Adrenal gland (tissue), 5 donors: Measurements from ENCODE around the gene USPL1.

Experiments used
- CTCF ChIP-seq, 6 experiments: fragments of 450-650 bp in 4 of 6; fragments of 200-600 bp in 2 of 6; sonication (generic) in 1 of 6; IDR thresholded peaks; 1 replicate in 5 of 6; 2 replicates in 1 of 6; pipeline versions ENCODE4 v1.5.1 to v1.8.0; 2016 to 2021; ENCODE audit warnings: antibody characterized with exemption in 6 of 6, mild to moderate bottlenecking in 2 of 6, moderate library complexity in 1 of 6
- POLR2A ChIP-seq, 2 donors: fragments of 450-650 bp; IDR thresholded peaks; one replicate each; pipeline ENCODE4 v1.6.1; 2017; ENCODE audit warnings: antibody characterized with exemption in 2 of 2, mild to moderate bottlenecking in 2 of 2, moderate library complexity in 1 of 2
- donor health status: DM: no; HTN: no; CAD: no.

DNA sequence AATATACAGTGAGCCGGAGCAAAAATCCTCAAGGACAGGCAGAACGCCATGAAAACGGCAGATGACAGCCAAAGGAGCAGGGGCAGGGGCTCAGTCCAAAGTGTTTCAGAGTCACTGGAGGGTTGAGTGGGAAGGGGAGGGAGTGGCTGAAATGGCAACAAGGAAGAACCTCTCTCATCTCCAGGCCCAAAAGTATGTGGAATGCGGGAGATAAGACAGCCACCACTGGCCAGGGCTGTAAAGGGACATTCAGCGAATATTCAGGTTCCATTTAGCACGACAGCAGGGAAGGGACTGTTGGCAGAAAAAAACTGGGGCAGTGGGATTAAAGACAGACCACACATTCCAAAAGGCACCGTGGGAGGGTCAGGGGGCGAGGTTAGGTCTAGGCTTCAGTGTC, 48.4 kb downstream of the USPL1 start:
- TF ChIP-seq CTCF (IDR thresholded peaks at IDR 0.05): no peak
- TF ChIP-seq POLR2A (IDR thresholded peaks at IDR 0.05): no peak
